Activated CD8-positive, alpha-beta memory T cell treated with anti-CD3 and anti-CD28 coated beads, Interleukin-2, amount 50 U/mL, for 48 hours (primary cell): ENCODE results near the gene NANOS1.
A peak's percentile ranks its signal among the peaks of the same experiment; 100 is the strongest.

Experiments
- DNase-seq: peaks from one replicate; pipeline ENCODE4 v3.0.0-alpha.2; 2020

NANOS1 gene, protein sequence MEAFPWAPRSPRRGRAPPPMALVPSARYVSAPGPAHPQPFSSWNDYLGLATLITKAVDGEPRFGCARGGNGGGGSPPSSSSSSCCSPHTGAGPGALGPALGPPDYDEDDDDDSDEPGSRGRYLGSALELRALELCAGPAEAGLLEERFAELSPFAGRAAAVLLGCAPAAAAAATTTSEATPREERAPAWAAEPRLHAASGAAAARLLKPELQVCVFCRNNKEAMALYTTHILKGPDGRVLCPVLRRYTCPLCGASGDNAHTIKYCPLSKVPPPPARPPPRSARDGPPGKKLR

DNA sequence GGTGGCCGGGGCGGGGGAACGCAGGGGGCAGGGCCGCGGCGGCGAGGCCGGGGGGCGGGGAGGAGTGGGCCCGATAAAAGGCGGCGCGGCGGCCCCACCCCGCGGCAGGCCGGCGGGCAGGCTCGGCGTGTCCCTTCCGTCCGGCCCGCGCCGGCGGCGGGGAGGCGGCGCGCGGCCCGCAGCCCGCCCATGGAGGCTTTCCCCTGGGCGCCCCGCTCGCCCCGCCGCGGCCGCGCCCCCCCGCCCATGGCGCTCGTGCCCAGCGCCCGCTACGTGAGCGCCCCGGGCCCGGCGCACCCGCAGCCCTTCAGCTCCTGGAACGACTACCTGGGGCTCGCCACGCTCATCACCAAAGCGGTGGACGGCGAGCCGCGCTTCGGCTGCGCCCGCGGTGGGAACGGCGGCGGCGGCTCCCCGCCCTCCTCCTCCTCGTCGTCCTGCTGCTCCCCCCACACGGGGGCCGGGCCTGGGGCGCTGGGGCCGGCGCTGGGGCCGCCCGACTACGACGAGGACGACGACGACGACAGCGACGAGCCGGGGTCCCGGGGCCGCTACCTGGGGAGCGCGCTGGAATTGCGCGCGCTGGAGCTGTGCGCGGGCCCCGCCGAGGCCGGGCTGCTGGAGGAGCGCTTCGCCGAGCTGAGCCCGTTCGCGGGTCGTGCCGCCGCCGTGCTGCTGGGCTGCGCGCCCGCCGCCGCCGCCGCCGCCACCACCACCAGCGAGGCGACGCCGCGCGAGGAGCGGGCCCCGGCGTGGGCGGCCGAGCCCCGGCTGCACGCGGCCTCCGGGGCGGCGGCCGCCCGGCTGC lies at the start of gene NANOS1:
TSS of gene NANOS1 (plus strand) at position 102 of the 808 bp plus-strand sequence. CDS start at position 190, 88 bp downstream.
- DNase-seq: peak; percentile 66

DNA sequence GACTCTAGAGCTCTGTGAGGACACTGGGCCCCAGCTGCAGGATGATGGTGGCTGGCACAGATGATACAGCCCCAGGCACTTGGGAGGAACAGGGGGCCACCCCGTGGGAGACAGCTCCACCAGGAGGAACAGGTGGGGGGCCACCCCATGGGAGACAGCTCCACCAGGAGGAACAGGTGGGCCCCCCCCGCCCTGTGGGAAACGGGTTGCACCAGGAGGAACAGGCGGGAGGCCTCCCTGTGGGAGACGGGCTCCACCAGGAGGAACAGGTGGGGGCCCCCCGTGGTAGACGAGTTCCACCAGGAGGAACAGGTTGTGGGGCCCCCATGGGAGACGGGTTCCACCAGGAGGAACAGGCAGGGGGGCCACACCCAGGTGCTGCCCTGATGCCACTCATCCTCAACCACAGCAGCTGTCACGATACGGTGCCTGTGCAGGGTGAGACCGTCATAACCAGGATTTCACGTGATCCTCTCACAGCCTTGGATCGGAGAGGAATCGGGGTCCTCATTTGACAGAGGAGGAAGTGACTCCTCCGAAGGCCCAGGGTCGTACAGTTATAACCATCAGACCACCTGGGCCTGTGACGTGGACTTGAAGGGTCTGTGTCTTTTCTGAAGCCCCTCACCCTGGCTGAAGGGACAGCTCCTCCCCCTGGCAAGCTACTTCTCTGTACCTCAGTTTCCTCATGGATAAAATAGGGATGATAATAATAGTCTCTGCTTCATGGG lies 49.2 kb upstream of the NANOS1 start:
- no peak for DNase-seq

DNA sequence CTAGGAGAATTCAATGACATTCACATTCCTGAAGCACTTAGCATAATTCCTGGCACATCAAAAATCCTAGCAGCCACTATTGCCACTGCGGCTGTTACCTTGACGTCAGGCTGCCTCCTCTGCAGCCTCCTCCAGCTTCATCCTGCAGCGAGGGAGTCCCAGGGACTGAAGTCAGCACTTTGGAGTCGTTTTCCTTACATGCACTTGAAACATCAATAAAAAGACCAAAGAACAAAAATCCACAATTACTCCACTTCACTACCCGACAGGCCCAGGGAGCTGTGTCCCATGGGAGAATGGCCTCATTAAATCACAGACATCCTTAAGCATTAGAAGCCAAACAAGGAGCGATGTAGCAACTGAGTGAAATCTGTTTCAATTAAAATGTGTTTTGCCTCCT lies 48.6 kb upstream of the NANOS1 start:
- DNase-seq: no peak

DNA sequence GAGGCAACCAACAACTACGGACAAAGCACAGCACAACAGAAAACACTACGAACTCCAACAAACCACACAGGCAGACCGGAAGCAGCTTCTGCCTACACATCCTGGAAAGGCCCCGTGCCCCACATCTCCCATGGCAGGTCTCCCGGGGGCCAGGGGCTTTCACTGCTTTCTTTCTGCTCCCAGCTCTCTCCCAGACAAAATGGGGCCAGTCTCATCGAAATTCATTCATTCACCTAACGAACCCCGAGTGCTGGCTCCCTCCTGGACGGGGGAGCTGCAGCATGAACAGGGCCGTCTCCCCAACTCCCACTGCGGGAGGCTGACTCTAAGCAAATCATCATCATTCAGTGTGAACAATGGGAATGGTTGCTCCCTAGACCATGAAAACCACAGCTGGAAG lies 47.6 kb upstream of the NANOS1 start:
- DNase-seq: no peak

DNA sequence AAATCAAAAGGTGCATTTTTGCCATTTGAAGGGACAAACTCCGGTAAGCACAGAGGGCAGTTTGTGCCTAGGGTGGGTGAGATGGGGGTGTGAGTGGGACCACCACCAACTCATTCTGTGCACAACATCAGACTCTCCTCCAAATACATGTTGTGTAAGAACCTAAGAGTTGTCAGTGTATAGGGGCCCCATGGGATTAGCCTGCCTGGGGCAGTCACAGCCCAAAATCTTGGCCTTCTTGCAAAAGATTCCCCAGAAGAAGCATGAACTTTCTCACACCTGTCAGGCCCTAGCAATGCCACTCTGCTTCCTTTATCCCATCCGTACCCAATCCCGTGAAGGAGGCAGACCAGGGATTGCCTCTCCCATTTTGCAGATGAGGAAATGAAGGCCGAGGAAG lies 47.1 kb upstream of the NANOS1 start:
- DNase-seq: no peak

DNA sequence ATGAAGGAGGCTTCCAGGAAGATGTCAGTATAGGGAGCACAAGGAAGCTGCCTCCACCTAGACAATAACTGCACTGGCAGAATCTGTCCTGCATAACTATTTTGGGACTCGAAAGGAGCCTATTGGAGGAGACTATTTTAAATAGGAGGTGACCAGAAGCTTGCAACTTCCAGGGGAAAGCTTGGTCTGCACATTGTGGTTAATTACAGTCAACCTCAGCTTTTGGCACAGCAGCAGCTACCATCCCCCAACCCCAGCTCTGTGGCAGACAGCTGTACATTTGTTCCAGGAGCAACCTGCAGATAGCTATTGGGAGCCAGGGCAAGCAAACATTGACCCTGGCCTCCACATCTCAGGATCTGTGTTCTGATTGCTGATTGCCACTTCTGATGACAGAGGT lies 46.3 kb upstream of the NANOS1 start:
- DNase-seq: no peak

DNA sequence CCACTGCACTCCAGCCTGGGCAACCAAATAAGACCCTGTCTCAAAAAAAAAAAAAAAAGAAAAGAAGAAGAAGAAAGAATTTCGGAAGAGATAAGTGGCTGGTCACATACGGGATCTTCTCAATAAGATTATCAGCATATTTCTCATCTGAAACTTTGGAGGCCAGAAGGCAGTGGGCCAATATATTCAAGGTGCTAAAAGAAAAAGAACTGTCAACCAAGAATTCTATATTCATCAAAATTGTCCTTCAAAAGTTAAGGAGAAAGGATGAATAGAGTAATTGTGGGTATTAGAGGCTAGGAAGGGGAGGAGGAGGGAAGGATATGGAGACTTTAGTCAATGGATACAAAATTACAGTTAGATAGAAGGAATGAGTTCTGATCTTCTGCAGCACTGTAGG lies 43.9 kb upstream of the NANOS1 start:
- no peak for DNase-seq

DNA sequence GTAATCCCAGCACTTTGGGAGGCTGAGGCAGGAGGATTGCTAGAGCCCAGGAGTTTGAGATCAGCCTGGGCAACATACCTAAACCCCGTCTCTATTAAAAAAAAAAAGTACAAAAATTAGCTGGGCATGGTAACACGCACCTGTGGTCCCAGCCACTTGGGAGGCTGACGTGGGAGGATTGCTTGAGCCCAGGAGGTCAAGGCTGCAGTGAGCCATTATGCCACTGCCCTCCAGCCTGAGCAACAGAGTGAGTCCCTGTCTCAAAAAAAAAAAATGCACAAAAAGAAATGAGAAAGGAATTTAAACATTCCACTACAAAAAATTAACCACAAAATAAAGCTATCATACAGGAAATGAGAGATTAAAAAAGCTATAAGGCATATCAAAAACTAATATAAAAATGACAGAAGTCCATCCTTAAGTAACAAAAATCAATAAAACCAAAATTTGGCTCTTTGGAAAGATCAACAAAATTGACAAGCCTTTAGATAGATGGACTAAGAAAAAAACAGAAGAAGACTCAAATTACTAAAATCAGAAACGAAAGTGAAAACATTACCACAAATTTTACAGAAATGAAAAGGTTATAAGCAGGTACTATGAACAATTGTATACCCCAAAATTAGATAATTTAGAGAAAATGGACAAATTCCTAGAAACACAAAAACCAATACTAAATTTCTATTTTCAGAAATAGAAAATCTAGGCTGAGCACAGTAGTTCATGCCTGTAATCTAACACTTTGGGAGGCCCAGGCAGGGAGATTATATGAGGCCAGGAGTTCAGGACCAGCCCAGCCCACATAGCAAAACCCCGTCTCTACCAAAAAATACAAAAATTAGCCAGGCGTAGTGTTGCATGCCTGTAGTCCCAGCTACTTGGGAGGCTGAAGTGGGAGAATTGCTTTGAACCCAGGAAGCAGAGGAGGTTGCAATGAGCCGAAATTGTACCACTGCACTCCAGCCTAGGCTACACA lies 42.4 kb upstream of the NANOS1 start:
- DNase-seq: no peak

DNA sequence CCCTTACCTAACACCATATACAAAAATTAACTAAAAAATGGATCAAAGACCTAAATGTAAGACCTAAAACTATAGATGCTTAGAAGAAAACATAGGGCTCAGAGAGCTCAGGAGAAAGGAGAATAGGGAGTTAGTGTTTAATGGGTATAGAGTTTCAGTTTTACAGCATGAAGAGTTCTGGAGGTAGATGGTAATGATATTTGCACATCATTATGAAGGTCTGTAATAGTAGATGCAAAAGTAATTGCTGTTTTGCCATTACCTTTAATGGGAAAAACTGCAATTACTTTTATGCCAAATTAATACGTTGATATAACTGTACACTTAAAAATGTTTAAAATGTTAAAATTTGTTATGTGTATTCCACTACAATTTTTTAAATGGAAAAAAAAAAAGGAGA lies 39.2 kb upstream of the NANOS1 start:
- no peak for DNase-seq

DNA sequence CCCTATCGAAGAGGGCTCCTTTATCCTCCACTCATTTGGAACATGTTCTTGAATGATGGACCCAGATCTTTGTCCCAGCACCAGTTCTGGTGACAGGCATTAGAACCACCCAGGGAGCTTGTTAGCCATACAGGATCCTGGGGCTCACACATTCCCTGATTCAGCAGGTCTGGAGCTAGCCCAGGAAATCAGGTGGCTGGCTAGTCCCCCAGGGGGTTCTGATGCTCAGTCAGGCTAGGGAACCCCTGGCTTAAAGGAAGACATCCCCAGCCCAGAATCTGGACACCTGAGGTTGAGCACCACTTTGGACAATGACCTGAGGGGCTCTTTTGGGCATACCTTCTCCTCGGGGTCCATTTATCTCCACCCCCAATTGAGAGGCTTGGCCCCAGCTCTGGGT lies 37.0 kb upstream of the NANOS1 start:
- DNase-seq: peak; percentile 18

DNA sequence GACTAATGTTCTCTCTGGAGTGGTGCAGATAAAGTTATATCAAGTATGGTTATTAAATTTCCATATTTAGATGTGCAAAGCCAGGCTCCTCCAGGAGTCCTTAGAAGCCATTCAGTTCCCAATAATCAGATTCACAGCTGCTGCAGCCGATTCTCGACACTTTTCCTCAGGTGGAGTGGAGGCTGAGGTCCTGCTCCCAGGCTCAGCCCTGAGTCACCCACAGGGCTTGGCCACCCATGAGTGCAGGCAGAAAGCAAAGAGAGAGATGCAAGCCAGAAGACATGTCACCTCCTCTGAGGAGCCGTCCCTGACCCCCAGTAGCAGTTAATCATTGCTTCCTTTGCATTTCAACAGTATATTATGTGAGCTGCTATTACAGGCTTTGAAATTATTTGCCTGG lies 36.3 kb upstream of the NANOS1 start:
- DNase-seq: peak; percentile 25

DNA sequence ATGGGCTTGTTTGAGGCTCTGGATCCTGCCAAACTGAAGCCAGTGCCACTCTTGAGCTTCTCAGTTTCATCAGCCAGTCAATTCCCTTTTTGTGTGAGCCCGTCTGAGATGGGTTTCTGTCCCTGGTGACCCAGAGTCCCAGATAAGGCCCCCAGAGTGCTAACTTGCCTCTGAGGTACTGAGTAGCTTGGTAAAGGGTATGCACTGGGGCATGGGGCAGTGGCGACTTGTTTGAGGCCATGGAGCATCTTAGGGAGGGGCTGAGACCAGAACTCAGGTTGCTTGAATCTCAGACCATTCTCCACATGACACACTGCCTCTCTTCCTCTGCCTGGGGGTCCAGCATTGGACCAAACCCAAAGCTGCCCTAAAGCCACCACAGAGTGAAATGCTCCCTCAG lies 35.2 kb upstream of the NANOS1 start:
- no peak for DNase-seq

DNA sequence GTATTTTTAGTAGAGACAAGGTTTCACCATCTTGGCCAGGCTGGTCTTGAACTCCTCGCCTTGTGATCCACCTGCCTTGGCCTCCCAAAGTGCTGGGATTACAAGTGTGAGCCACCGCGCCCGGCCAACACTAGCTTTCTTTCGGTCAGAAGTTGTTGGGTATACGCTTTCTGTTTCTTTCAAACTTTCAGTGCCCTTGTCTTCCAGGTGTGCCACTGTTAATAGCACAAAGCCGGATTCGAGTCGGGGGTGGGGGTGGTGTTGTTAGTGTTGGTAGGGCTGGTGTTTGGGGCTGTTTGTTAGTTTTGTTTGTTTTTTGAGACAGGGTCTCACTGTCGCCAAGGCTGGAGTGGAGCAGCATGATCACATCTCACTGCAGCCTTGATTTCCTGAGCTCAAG lies 33.8 kb upstream of the NANOS1 start:
- DNase-seq: no peak

DNA sequence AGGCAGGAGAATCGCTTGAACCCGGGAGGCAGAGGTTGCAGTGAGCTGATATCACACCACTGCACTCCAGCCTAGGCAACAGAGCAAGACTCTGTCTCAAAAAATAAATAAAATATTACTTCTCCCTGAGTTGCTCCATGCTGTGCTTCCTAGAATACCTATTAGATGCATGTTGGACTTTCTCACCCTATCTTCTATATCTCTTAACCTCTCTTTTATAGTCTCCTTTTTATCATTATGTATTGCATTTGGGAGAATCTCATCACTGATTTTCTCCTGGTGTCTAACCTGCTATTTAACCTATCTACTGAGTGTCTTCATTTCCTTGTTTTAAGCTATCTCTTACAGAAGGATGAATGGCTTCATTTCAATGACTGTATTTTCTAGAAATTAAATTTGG lies 32.1 kb upstream of the NANOS1 start:
- no peak for DNase-seq

DNA sequence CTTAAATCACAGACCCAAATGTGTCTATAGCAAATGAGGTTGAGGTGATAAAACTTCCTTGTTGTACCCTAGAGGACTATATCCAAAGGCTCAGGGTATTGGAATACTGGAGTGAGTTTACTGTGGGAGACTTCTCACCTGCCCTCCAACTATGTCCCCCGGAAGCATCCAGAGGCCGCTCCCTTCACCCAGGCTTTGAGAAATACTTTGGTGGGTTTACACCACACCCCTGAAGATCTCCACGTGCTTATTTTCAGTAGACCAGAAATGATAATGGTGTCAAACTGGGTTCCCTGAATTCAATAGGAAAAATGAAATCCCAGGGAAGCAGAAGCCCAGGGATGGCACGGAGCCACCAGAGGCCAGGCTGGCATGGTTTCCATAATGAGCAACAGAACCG lies 31.3 kb upstream of the NANOS1 start:
- peak; percentile 18 for DNase-seq

DNA sequence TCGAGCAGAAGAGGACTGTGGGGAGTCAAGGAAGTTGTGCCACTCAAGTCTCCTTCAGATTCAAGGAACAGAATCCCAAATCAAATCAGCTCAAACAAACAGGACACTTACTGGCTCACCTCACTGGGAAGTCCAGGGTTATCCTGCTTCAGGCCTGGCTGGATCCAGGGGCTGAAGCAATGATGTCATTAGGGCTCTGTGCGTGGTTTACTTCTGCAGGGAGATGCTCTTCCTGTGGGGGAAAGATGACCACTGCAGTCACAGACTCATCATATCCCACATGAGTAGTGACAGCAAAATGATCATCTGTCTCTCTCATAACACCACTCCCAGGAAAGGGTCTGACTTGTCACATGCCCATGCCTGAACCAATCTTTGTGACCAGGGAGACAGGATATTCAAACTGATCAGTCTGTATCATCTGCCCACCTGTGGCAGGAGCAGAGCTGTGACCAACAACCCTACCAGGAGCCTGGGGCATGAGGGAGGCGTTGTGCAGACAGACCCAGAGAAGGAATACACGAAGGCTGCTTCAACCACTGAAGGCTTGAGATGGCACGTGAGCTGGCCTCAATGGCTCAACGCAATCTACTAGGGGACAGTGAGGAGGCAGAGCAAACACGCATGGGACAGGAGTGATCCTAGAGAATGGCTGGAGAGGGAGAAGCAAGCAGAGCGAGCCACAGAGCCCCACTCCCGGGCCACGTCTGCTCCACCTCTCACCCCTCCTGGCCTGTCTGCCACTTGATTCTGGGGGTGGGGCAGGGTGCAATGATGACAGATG lies 27.6 kb upstream of the NANOS1 start:
- DNase-seq: no peak

DNA sequence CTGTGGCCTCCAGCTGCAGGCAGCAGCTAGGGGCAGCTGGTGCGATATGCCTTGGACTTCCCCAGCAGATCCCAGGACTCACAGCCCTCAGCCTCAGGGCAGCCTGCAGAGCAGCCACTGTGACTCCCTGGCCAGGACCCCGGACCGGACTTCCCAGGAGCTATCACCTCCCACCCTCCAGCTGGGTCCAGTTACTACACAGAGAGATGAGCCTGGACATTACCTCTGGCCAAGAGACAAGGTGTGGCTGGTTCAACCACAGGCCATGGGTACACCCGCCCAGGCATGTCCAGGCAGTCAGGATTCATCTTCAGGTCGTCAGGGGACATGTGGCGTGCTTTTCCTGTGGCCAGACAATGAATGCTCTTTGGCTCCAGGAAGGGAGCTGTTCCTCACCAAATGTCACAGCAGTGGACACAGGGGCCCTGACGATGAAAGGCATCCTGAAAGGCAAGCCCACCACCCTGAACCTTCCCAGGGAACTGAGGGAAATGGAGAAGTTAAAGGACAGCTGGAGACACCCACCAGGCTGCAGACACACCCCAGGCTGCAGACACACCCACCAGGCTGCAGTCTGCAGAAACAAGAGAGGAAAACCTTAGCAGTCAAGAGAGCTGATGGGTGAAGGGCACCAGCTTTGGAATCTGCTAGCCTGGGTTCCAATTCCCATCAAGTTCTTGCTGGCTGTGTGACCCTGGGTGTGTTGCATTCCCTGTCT lies 25.8 kb upstream of the NANOS1 start:
- DNase-seq: peak; percentile 42

DNA sequence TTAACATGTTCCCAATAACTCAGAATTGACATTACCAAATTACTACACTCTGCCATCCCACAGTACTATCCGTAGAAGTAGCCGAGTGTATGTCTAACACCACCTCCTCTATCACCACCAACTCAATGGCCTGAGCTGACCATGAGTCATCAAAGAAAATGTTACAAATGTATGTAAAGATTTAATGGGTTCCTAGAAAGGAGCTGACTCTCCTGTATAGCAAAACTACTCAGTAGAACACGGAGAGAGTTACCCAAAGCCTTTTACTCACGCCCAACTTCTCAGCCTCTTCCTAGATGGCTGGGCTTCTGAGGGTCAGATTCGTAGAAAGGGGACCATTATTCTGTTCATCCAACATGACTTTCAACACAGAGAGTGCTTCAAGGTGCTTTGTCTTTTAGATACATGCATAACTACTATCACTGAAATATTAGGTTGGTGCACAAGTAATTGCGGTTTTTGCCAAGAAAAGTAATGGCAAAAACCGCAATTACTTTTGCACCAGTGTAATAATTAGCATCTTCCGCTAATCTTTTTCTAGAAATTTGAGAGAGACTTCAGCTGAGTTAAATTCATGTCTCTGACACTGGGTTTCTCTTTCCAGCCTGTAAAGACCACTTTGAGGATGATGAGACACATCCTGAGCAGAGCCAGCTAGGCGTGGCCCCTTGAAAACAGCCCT lies 24.0 kb upstream of the NANOS1 start:
- DNase-seq: no peak

DNA sequence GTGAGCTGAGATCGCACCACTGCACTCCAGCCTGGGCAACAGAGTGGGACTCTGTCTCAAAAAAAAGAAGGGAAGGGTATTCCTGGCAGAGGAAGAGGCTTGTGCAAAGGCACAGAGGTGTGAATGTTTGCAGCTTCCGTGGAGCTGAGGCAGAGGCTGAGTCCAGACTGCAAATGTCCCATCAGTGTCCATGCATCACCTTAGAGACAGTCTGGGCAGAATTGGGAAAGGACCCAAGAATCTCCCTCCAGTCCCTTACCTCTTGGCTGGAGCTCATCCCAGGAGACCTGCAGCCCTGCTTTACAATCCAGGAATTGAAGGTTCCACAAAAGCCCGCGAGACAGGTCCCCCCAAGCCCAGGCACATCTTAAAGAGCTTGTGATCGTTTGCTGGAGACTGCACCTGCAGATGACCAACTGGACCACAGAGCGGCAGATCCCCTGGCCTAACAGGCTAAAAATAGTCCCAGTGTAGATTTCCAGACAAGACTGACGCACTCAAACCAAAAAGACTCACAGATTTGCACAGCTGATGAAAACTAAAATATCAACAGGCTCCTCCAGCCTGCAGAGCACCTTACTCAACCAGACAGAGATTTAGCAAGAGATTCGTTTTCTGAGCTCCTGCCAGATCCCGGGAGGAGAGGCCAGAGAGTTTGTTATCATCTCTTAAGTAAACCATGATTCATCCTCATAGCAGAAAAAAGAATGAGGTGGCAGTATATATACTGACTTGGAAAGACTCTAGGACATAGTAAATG lies 22.9 kb upstream of the NANOS1 start:
- DNase-seq: no peak

DNA sequence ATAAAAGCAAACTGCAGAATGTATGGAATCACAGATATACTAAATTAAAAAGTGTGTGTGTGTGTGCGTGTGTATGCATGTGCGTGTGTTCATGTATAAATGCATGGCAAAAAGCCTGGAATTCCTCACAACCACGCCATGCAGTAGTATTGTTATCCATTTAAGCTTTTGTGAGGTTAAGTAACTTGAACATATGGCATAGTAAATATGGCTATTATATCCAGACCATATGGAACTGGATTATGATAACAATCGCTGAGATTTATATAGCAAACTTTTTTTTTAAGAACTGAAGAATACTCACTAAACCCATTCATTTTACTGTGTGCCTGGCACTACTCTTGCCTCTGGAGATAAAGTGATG lies 22.3 kb upstream of the NANOS1 start:
- no peak for DNase-seq
